Prostate gland (tissue), 2 donors: Measurements from ENCODE around the gene LDLRAD4.

Source experiments
- CTCF ChIP-seq, 4 experiments: fragments of 200-600 bp in 2 of 4; fragments of 450-650 bp in 2 of 4; sonication (generic) in 2 of 4; IDR thresholded peaks; 1 replicate in 3 of 4; 2 replicates in 1 of 4; pipeline ENCODE4 v1.5.1; 2016 to 2019; ENCODE audit warnings: antibody characterized with exemption in 4 of 4, mild to moderate bottlenecking in 2 of 4, moderate library complexity in 2 of 4
- POLR2A ChIP-seq: fragments of 450-650 bp; IDR thresholded peaks from one replicate; pipeline ENCODE4 v1.6.1; 2016; ENCODE audit warnings: antibody characterized with exemption, mild to moderate bottlenecking

DNA sequence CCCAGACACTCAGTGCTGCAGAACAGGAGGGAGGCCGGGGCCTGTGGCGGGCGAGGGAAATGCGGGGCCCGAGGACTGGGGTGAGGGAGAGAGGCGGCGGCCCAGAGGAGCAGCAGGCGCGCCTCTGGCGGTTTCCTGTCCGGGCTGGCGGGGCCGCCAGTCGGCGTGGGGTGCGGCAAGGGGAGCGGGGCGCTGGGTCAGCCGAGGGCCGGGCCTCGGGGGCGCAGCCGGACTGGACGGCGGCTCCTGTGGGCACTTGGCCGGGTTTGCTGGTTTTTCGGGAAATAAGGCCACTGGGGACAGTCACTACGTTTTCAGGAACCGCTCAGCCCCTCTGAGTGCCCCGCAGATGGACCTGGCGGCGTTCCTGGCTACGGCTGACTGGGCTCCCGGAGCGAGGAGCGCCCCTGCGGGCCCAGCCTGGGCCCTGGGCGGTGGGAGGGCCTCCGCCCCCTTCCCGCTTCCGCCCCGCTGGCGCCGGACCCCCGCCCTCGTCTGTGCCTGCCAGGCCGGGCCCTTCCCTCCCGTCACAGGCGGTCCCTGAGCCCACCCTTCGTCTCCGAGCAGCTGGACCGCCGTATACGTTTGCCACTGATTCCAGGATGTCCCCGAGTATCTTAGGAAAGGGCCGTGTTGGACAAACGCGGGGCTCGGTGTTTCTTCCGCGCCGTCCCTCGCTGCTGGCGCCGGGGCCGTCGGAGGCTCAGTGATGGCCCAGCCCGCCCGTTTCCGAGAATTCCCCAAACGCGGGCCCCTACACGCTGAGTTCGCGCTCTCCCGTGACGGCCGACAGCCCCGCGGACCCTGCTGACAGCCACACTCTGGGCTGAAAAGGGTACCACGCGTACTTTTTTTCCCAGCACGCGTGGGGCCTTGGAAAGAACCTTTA is 423.2 kb downstream of the LDLRAD4 start:
- TF ChIP-seq CTCF (IDR thresholded peaks at IDR 0.05) (peak in 1 of 4 experiments; percentile 7), POLR2A (no peak)
